Neuronal stem cell (in vitro differentiated cells): Measurements from ENCODE around the gene HOXA1.

ENCODE experiments used
- DNase-seq: peaks from one replicate; pipeline ENCODE4 v3.0.0-alpha.2; 2013; ENCODE audit warnings: low spot score
- H2AFZ ChIP-seq: one replicate; pipeline ENCODE4 v1.6.1; 2013; ENCODE audit warnings: mild to moderate bottlenecking, low read length, inconsistent platforms
- H2AK5ac ChIP-seq: 2 replicates; pipeline ENCODE4 v1.6.1; 2013; ENCODE audit warnings: low read depth, mild to moderate bottlenecking, inconsistent platforms, low read length, moderate library complexity, mixed read lengths
- H2BK120ac ChIP-seq: 2 replicates; pipeline ENCODE4 v1.6.1; 2013; ENCODE audit warnings: low read depth, mild to moderate bottlenecking, inconsistent platforms, low read length, moderate library complexity, mixed read lengths
- H2BK12ac ChIP-seq: one replicate; pipeline ENCODE4 v1.6.1; 2013; ENCODE audit warnings: low read length, inconsistent platforms
- H2BK15ac ChIP-seq: 2 replicates; pipeline ENCODE4 v1.6.1; 2013; ENCODE audit warnings: mild to moderate bottlenecking, low read length, inconsistent platforms, mixed read lengths
- H2BK5ac ChIP-seq: one replicate; pipeline ENCODE4 v1.6.1; 2013; ENCODE audit warnings: inconsistent platforms, mild to moderate bottlenecking, low read length, moderate library complexity
- H3K14ac ChIP-seq: one replicate; pipeline ENCODE4 v1.6.1; 2013; ENCODE audit warnings: low read length, inconsistent platforms
- H3K18ac ChIP-seq: 2 replicates; pipeline ENCODE4 v1.6.1; 2013; ENCODE audit warnings: low read length, inconsistent platforms
- H3K23ac ChIP-seq: 2 replicates; pipeline ENCODE4 v1.6.1; 2013; ENCODE audit warnings: low read depth, mild to moderate bottlenecking, mixed read lengths, low read length, inconsistent platforms; ENCODE audit not compliant: poor library complexity
- H3K27ac ChIP-seq: replicated peaks from 3 replicates; pipeline ENCODE4 v1.5.1; 2013; ENCODE audit warnings: low read length, inconsistent platforms
- H3K27me3 ChIP-seq, 3 experiments: 2 replicates each; pipeline ENCODE4 v1.6.1; 2013; ENCODE audit warnings: low read length in 3 of 3, mild to moderate bottlenecking in 2 of 3, inconsistent platforms in 1 of 3, low read depth in 1 of 3, mixed read lengths in 1 of 3, moderate library complexity in 1 of 3; ENCODE audit not compliant: control insufficient read depth in 3 of 3, insufficient read depth in 3 of 3
- H3K36me3 ChIP-seq, 2 donors: replicated peaks in 1 of 2; 2 replicates each; pipeline ENCODE4 v1.6.1; 2013; ENCODE audit warnings: low read length in 2 of 2; ENCODE audit not compliant: control insufficient read depth in 2 of 2, insufficient read depth in 2 of 2
- H3K4ac ChIP-seq: 2 replicates; pipeline ENCODE4 v1.6.1; 2013; ENCODE audit warnings: inconsistent platforms, mild to moderate bottlenecking, low read length, moderate library complexity
- H3K4me1 ChIP-seq, 2 donors: 1 replicate in 1 of 2; 2 replicates in 1 of 2; pipeline ENCODE4 v1.6.1; 2013; ENCODE audit warnings: low read length in 2 of 2, low read depth in 1 of 2; ENCODE audit not compliant: control insufficient read depth in 2 of 2, insufficient read depth in 1 of 2
- H3K4me2 ChIP-seq: one replicate; pipeline ENCODE4 v1.6.1; 2013; ENCODE audit warnings: mild to moderate bottlenecking, low read length, inconsistent platforms; ENCODE audit not compliant: insufficient read depth, poor library complexity, severe bottlenecking
- H3K4me3 ChIP-seq, 2 donors: 2 replicates each; pipeline ENCODE4 v1.5.1; 2013; ENCODE audit warnings: low read length in 2 of 2, mild to moderate bottlenecking in 2 of 2, inconsistent platforms in 1 of 2, moderate library complexity in 1 of 2
- H3K79me1 ChIP-seq: one replicate; pipeline ENCODE4 v1.6.1; 2013; ENCODE audit warnings: low read depth, mild to moderate bottlenecking, inconsistent platforms, low read length, moderate library complexity
- H3K9ac ChIP-seq: one replicate; pipeline ENCODE4 v1.6.1; 2013; ENCODE audit warnings: mild to moderate bottlenecking, low read depth, low read length, inconsistent platforms; ENCODE audit not compliant: poor library complexity
- H3K9me3 ChIP-seq, 2 donors: replicated peaks in 1 of 2; 2 replicates each; pipeline versions ENCODE3 to v1.6.1; 2013; ENCODE audit warnings: low read length in 2 of 2, mild to moderate bottlenecking in 2 of 2, inconsistent platforms in 1 of 2, low read depth in 1 of 2, mixed read lengths in 1 of 2, moderate library complexity in 1 of 2; ENCODE audit not compliant: control insufficient read depth in 2 of 2, insufficient read depth in 1 of 2
- H4K8ac ChIP-seq: one replicate; pipeline ENCODE4 v1.6.1; 2013; ENCODE audit warnings: low read depth, mild to moderate bottlenecking, inconsistent platforms, low read length, moderate library complexity
- H4K91ac ChIP-seq: one replicate; pipeline ENCODE4 v1.6.1; 2013; ENCODE audit warnings: low read length, low read depth, mild to moderate bottlenecking, inconsistent platforms; ENCODE audit not compliant: poor library complexity
- WGBS, 2 donors: extraction: QIAGEN DNeasy Blood & Tissue Kit; methylation state at CpG; one replicate each; pipeline ENCODE4 v1.1.7; 2013; ENCODE audit warnings: missing lambda C conversion rate in 2 of 2, mixed read lengths in 1 of 2; ENCODE audit not compliant: insufficient read length in 2 of 2, insufficient replicate concordance in 1 of 2; ENCODE audit errors: extremely low coverage in 2 of 2; 5-methylcytosine and 5-hydroxymethylcytosine counted together

The HOXA1 gene

GRCh38 chr7:27082171-27082570, 13.6 kb downstream of the HOXA1 start:
- WGBS, 2 donors, result no CpG with 5 or more reads among the region's 1 CpG
- Histone ChIP-seq H3K14ac (no peak overlapping the region), H3K4me1 (peaks cover 0 to 2% of the 10 kb centered on the region in 2 donors), H2AK5ac (no peak overlapping the region), H2AFZ (no peak overlapping the region), H3K4me3 (no peak overlapping the region), H3K9ac (no peak overlapping the region), H3K27ac (no peak overlapping the region), H3K18ac (no peak overlapping the region), H4K8ac (no peak overlapping the region), H2BK120ac (no peak overlapping the region), H3K27me3 (no peaks in the 10 kb centered on the region), H2BK5ac (no peak overlapping the region), H3K9me3 (no peaks in the 10 kb centered on the region), H4K91ac (no peak overlapping the region), H3K23ac (no peak overlapping the region), H2BK15ac (no peak overlapping the region), H3K36me3 (no peaks in the 10 kb centered on the region), H3K4ac (no peak overlapping the region), H2BK12ac (no peak overlapping the region), H3K79me1 (no peaks in the 10 kb centered on the region), H3K4me2 (no peak overlapping the region)
- DNase-seq, result no peak

DNA sequence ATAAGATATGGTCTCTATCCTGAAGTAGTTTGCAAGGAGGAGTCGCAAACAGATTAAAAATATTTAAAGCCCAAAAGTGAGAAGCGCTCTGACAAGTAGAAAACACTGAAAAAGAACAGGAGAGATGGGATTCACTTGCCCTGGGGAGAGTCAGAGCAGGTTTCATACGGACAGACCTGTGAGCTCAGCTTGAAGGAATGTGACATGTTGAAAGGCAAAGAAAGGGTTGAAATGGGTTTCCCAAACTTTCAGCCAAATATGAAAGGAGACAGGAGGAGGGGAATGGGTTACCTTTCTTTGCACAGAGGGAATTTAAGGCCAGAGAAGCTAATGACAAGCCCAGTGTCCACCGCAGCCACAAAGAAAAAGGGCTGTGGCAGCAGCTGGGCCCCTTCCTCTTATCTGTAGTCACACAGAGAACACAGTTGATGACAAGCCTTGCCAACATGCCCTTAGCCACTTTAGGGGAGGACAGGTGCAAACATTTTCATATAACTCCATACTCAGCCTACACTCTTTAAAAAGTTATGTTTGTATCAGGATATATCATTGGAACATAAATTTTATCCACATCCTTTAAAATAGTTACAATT, 14.9 kb downstream of the HOXA1 start:
- no peaks in the 10 kb centered on the region for H3K27me3 ChIP-seq
- no peak overlapping the region for H4K91ac ChIP-seq
- no peak overlapping the region for H2BK15ac ChIP-seq
- no peak overlapping the region for H2AFZ ChIP-seq
- no peak overlapping the region for H2BK120ac ChIP-seq
- H3K36me3 ChIP-seq, result no peaks in the 10 kb centered on the region
- WGBS, 2 donors, result no CpG with 5 or more reads among the region's 4 CpGs
- H2AK5ac ChIP-seq, result no peak overlapping the region
- no peak overlapping the region for H2BK12ac ChIP-seq
- H3K9me3 ChIP-seq, result no peaks in the 10 kb centered on the region
- no peak overlapping the region for H2BK5ac ChIP-seq
- H3K4ac ChIP-seq, result no peak overlapping the region
- H3K9ac ChIP-seq, result no peak overlapping the region
- no peaks in the 10 kb centered on the region for H3K79me1 ChIP-seq
- no peak overlapping the region for H3K4me2 ChIP-seq
- H3K18ac ChIP-seq, result no peak overlapping the region
- no peak overlapping the region for H3K4me3 ChIP-seq
- no peak overlapping the region for H3K23ac ChIP-seq
- H4K8ac ChIP-seq, result no peak overlapping the region
- no peak overlapping the region for H3K14ac ChIP-seq
- no peak for DNase-seq
- H3K4me1 ChIP-seq, result peaks cover 0 to 2% of the 10 kb centered on the region in 2 donors
- no peak overlapping the region for H3K27ac ChIP-seq

DNA sequence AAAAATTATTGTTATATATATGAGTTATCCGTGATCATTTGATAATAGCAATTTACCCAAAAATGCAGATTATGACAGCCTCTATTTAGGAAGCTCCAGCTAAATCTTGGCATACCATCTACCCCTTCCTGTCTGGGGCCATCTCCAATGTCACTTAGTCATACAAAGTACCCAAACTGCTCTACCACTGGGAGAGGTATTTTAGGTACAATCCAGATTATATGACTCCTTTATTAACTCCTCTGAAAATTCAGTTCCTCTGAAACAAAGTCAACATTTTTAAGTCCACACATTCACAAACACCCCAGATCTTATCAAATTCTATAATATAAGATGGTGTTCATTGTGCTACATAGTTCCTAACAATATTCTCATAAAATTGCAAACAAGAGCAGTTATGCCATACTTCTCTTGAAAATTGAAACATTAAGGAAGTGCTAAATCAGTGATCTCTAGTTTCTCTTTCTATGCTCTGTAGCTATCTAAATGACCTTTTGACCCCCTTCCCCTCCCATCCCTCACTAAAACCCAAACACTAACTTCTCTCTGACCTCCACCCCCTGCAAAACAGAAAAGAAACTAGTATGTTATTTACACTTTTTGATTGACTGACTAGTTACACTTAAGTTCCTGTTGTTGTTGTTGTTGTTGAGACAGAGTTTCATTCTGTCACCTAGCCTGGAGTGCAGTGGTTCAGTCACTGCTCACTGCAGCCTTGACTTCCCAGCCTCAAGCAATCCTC, 16.4 kb downstream of the HOXA1 start:
- WGBS, 2 donors, result no CpG with 5 or more reads among the region's 1 CpG
- no peaks in the 10 kb centered on the region for H3K27me3 ChIP-seq
- H3K4me3 ChIP-seq, result no peak overlapping the region
- no peaks in the 10 kb centered on the region for H3K9me3 ChIP-seq
- H3K18ac ChIP-seq, result no peak overlapping the region
- H3K23ac ChIP-seq, result no peak overlapping the region
- H4K8ac ChIP-seq, result no peak overlapping the region
- H2BK15ac ChIP-seq, result no peak overlapping the region
- H2AFZ ChIP-seq, result no peak overlapping the region
- no peak overlapping the region for H3K14ac ChIP-seq
- no peak overlapping the region for H2BK5ac ChIP-seq
- no peak overlapping the region for H2BK12ac ChIP-seq
- H3K4me1 ChIP-seq, result peaks cover 0 to 2% of the 10 kb centered on the region in 2 donors
- no peak overlapping the region for H3K4me2 ChIP-seq
- no peaks in the 10 kb centered on the region for H3K36me3 ChIP-seq
- no peak for DNase-seq
- H3K4ac ChIP-seq, result no peak overlapping the region
- H3K79me1 ChIP-seq, result no peaks in the 10 kb centered on the region
- H3K9ac ChIP-seq, result no peak overlapping the region
- H2BK120ac ChIP-seq, result no peak overlapping the region
- no peak overlapping the region for H4K91ac ChIP-seq
- H3K27ac ChIP-seq, result no peak overlapping the region
- no peak overlapping the region for H2AK5ac ChIP-seq

GRCh38 chr7:27078616-27079233, 17.1 kb downstream of the HOXA1 start:
- Histone ChIP-seq H3K4ac (no peak overlapping the region), H3K9ac (no peak overlapping the region), H3K18ac (no peak overlapping the region), H2BK120ac (no peak overlapping the region), H4K8ac (no peak overlapping the region), H2BK12ac (no peak overlapping the region), H2AFZ (no peak overlapping the region), H3K4me2 (no peak overlapping the region), H3K23ac (no peak overlapping the region), H3K4me3 (no peak overlapping the region), H3K27me3 (no peaks in the 10 kb centered on the region), H2AK5ac (no peak overlapping the region), H3K79me1 (no peaks in the 10 kb centered on the region), H3K9me3 (no peaks in the 10 kb centered on the region), H2BK5ac (no peak overlapping the region), H4K91ac (no peak overlapping the region), H3K27ac (no peak overlapping the region), H3K14ac (no peak overlapping the region), H3K36me3 (no peaks in the 10 kb centered on the region), H2BK15ac (no peak overlapping the region), H3K4me1 (peaks cover 0 to 2% of the 10 kb centered on the region in 2 donors)
- no CpG with 5 or more reads among the region's 5 CpGs for WGBS, 2 donors
- no peak for DNase-seq
